IPS-15b (cell line): ENCODE results near the gene TRIO.

Experiments
- H3K27me3 ChIP-seq: one replicate; pipeline ENCODE4 v1.6.1; 2013; ENCODE audit warnings: low read length; ENCODE audit not compliant: control insufficient read depth, insufficient read depth
- H3K36me3 ChIP-seq: one replicate; pipeline ENCODE4 v1.6.1; 2013; ENCODE audit warnings: low read length; ENCODE audit not compliant: control insufficient read depth, insufficient read depth
- H3K4me1 ChIP-seq: one replicate; pipeline ENCODE4 v1.6.1; 2013; ENCODE audit warnings: mild to moderate bottlenecking, low read length; ENCODE audit not compliant: control insufficient read depth, insufficient read depth
- H3K4me3 ChIP-seq: one replicate; pipeline ENCODE4 v1.5.1; 2013; ENCODE audit warnings: low read depth, low read length
- H3K9ac ChIP-seq: one replicate; pipeline ENCODE4 v1.6.1; 2013; ENCODE audit warnings: low read depth, mild to moderate bottlenecking, low read length
- H3K9me3 ChIP-seq: one replicate; pipeline ENCODE4 v1.6.1; 2013; ENCODE audit warnings: mild to moderate bottlenecking, low read length; ENCODE audit not compliant: control insufficient read depth, insufficient read depth

The TRIO gene

GRCh38 chr5:14227513-14227912 is 84.4 kb downstream of the TRIO start:
- peaks cover 41% of the 10 kb centered on the region for H3K4me1 ChIP-seq
- H3K4me3 ChIP-seq = no peak overlapping the region
- H3K9me3 ChIP-seq = no peaks in the 10 kb centered on the region
- H3K36me3 ChIP-seq = no peaks in the 10 kb centered on the region
- H3K9ac ChIP-seq = no peak overlapping the region
- no peaks in the 10 kb centered on the region for H3K27me3 ChIP-seq

- Histone ChIP-seq H3K36me3 (no peaks in the 10 kb centered on the region), H3K27me3 (no peaks in the 10 kb centered on the region), H3K4me1 (peaks cover 35% of the 10 kb centered on the region), H3K9ac (no peak overlapping the region), H3K4me3 (no peak overlapping the region), H3K9me3 (no peaks in the 10 kb centered on the region)
Measured at GRCh38 chr5:14228219-14228618, 85.1 kb downstream of the TRIO start.

GRCh38 chr5:14229181-14229580 is 86.0 kb downstream of the TRIO start:
- H3K4me1 ChIP-seq = peaks cover 37% of the 10 kb centered on the region
- no peak overlapping the region for H3K4me3 ChIP-seq
- no peaks in the 10 kb centered on the region for H3K9me3 ChIP-seq
- H3K27me3 ChIP-seq = no peaks in the 10 kb centered on the region
- no peaks in the 10 kb centered on the region for H3K36me3 ChIP-seq
- no peak overlapping the region for H3K9ac ChIP-seq

- Histone ChIP-seq H3K27me3 (no peaks in the 10 kb centered on the region), H3K4me1 (peaks cover 39% of the 10 kb centered on the region), H3K36me3 (no peaks in the 10 kb centered on the region), H3K4me3 (no peak overlapping the region), H3K9me3 (no peaks in the 10 kb centered on the region), H3K9ac (no peak overlapping the region)
Measured at GRCh38 chr5:14229734-14230133, 86.6 kb downstream of the TRIO start.

DNA sequence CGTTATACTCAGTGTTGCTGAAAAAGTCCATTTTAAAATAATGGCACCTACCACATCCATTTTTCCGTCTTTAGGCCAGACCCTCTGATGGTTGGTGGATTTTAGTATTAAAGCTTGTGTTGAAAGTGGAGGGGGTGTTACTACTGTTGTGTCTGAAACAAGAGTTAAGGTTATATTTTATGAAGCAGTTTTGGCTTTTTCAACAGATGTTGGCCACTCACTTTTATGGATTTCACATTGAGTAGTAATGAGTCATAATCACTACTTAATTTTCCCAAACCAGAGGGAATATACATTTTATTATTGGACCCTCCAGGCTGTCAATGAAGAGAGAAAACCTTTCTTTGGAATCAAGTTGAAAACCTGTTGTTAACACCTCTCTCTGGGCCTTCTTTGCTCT is 88.0 kb downstream of the TRIO start:
- Histone ChIP-seq H3K27me3 (no peaks in the 10 kb centered on the region), H3K9ac (no peak overlapping the region), H3K4me3 (no peak overlapping the region), H3K9me3 (no peaks in the 10 kb centered on the region), H3K4me1 (peaks cover 31% of the 10 kb centered on the region), H3K36me3 (no peaks in the 10 kb centered on the region)

- H3K9me3 ChIP-seq = no peaks in the 10 kb centered on the region
- no peak overlapping the region for H3K9ac ChIP-seq
- H3K4me1 ChIP-seq = peaks cover 33% of the 10 kb centered on the region
- H3K27me3 ChIP-seq = no peaks in the 10 kb centered on the region
- no peak overlapping the region for H3K4me3 ChIP-seq
- H3K36me3 ChIP-seq = no peaks in the 10 kb centered on the region
Measured at GRCh38 chr5:14231890-14232289, 88.7 kb downstream of the TRIO start.

DNA sequence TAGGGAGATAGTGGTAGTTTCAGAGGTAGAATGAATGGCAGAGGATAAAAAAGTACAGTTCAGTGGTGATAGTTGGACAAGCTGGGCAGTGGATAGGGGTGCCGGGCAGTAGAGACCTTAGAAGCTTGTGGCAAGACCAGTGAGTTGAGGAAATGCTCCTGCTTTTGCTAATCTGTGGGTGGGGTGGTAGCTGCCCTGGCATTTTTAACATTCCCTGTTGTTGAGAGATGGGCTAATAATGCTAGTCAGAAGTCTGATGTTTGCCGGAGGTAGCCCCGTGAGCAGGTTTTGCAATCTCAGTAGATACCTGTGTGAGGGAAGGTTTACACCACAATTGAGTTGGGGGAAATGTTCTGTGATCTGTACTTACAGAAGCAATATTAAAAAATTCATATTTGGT is 91.1 kb downstream of the TRIO start:
- Histone ChIP-seq H3K9me3 (no peaks in the 10 kb centered on the region), H3K4me1 (peaks cover 45% of the 10 kb centered on the region)

DNA sequence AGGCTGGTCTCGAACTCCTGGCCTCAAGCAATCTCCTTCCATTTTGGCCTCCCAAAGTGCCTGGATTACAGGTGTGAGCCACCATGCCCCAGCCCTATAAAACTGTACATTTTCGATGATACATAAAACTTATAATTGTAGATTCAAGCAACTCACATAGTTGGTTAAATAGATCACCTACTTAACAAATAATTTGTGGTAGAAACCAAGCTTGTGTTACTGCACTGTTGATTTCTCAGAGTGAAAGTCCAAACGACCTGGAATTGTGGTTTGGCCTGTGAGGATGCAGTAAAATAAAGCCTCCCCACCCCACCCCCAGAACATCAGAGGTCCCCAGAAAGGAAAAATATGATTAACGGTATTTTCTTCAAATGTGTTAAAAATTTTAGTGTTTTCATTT is 92.7 kb downstream of the TRIO start:
- Histone ChIP-seq H3K27me3 (no peaks in the 10 kb centered on the region), H3K4me1 (peaks cover 46% of the 10 kb centered on the region), H3K9ac (no peak overlapping the region), H3K9me3 (no peaks in the 10 kb centered on the region), H3K4me3 (no peak overlapping the region), H3K36me3 (no peaks in the 10 kb centered on the region)

More for the DNA sequence above, 91.1 kb downstream of the TRIO start:
- Histone ChIP-seq H3K36me3 (no peaks in the 10 kb centered on the region), H3K27me3 (no peaks in the 10 kb centered on the region), H3K4me3 (no peak overlapping the region), H3K9ac (no peak overlapping the region)

DNA sequence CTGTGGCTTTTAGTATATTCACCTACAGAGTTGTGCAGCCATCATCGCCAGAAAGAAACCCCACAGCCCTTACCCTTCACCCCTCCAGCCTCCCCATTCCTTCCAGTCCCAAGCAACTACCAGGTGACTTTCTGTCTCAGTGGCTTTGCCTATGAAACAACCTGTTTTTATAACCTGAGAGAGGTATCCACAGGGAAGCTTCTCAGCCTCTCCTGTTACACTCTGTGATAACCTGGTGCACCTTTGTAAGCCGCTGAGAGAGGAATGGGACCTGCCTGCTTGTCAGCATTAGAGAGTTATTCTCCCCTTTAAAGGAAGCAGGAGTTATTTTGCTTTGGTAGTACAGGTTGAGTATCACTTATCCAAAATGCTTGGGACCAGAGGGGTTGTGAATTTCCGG is 93.6 kb downstream of the TRIO start:
- Histone ChIP-seq H3K27me3 (no peaks in the 10 kb centered on the region), H3K4me3 (no peak overlapping the region), H3K9ac (no peak overlapping the region), H3K36me3 (no peaks in the 10 kb centered on the region), H3K9me3 (no peaks in the 10 kb centered on the region), H3K4me1 (peaks cover 42% of the 10 kb centered on the region)

- Histone ChIP-seq H3K9ac (no peak overlapping the region), H3K27me3 (no peaks in the 10 kb centered on the region), H3K36me3 (no peaks in the 10 kb centered on the region), H3K4me1 (peaks cover 40% of the 10 kb centered on the region), H3K4me3 (no peak overlapping the region), H3K9me3 (no peaks in the 10 kb centered on the region)
Measured at GRCh38 chr5:14237317-14238086, 94.4 kb downstream of the TRIO start.

GRCh38 chr5:14238272-14238671 is 95.1 kb downstream of the TRIO start:
- Histone ChIP-seq H3K27me3 (no peaks in the 10 kb centered on the region), H3K9ac (no peak overlapping the region), H3K4me3 (no peak overlapping the region), H3K9me3 (no peaks in the 10 kb centered on the region), H3K4me1 (peaks cover 42% of the 10 kb centered on the region), H3K36me3 (no peaks in the 10 kb centered on the region)

GRCh38 chr5:14239404-14239803 is 96.3 kb downstream of the TRIO start:
- Histone ChIP-seq H3K4me1 (peaks cover 34% of the 10 kb centered on the region), H3K27me3 (no peaks in the 10 kb centered on the region), H3K36me3 (no peaks in the 10 kb centered on the region), H3K4me3 (no peak overlapping the region), H3K9ac (no peak overlapping the region), H3K9me3 (no peaks in the 10 kb centered on the region)
